Fibroblast of lung (primary cell): ENCODE data around the gene EPAS1. TPM values are rescaled to one million over a fixed set of nuclear protein-coding genes. Genes with fewer than 3 reads are reported as not detected.

ENCODE experiments used
- DNase-seq, 2 donors: peaks; one replicate each; pipeline versions ENCODE4 v3.0.0 to v3.0.0-alpha.2; 2010; ENCODE audit warnings: low read depth in 2 of 2
- H2AFZ ChIP-seq: 2 replicates; pipeline ENCODE4 v1.5.1; 2012; ENCODE audit warnings: low read length, control low read depth, inconsistent platforms
- H3K27ac ChIP-seq: 2 replicates; pipeline ENCODE4 v1.5.1; 2011; ENCODE audit warnings: low read length, control low read depth; ENCODE audit not compliant: insufficient read depth
- H3K27me3 ChIP-seq: 2 replicates; pipeline ENCODE4 v1.5.1; 2011; ENCODE audit warnings: mild to moderate bottlenecking, low read length; ENCODE audit not compliant: control insufficient read depth, insufficient read depth
- H3K36me3 ChIP-seq: 2 replicates; pipeline ENCODE4 v1.5.1; 2011; ENCODE audit warnings: low read length; ENCODE audit not compliant: control insufficient read depth, insufficient read depth
- H3K4me1 ChIP-seq: 2 replicates; pipeline ENCODE4 v1.5.1; 2011; ENCODE audit warnings: low read length; ENCODE audit not compliant: control insufficient read depth, insufficient read depth; ENCODE audit errors: extremely low read depth
- H3K4me2 ChIP-seq: 2 replicates; pipeline ENCODE4 v1.5.1; 2011; ENCODE audit warnings: low read length, control low read depth; ENCODE audit not compliant: insufficient read depth; ENCODE audit errors: extremely low read depth
- H3K4me3 ChIP-seq, 4 experiments: fragments of 200-600 bp in 1 of 4; sonication (generic) in 1 of 4; replicated peaks in 1 of 4; 2 replicates each; pipeline ENCODE4 v1.5.1; 2011 to 2016; ENCODE audit warnings: low read length in 4 of 4, low read depth in 3 of 4, mild to moderate bottlenecking in 3 of 4, control low read depth in 2 of 4, inconsistent platforms in 1 of 4, mixed read lengths in 1 of 4; ENCODE audit not compliant: insufficient read depth in 1 of 4; ENCODE audit errors: control extremely low read depth in 1 of 4
- H3K79me2 ChIP-seq: 2 replicates; pipeline ENCODE4 v1.5.1; 2012; ENCODE audit warnings: mild to moderate bottlenecking, low read length, inconsistent platforms; ENCODE audit not compliant: control insufficient read depth, insufficient read depth
- H3K9ac ChIP-seq: 2 replicates; pipeline ENCODE4 v1.5.1; 2011; ENCODE audit warnings: mild to moderate bottlenecking, low read length, control low read depth; ENCODE audit not compliant: insufficient read depth
- H3K9me3 ChIP-seq: 2 replicates; pipeline ENCODE4 v1.5.1; 2012; ENCODE audit warnings: low read depth, low read length; ENCODE audit not compliant: control insufficient read depth, insufficient read depth
- H4K20me1 ChIP-seq: 2 replicates; pipeline ENCODE4 v1.5.1; 2011; ENCODE audit warnings: low read length; ENCODE audit not compliant: control insufficient read depth, insufficient read depth; ENCODE audit errors: extremely low read depth
- EZH2 ChIP-seq: IDR thresholded peaks from 2 replicates; pipeline ENCODE4 v1.5.1; 2012; ENCODE audit warnings: low read length, control low read depth, mild to moderate bottlenecking; ENCODE audit errors: missing control alignments
- polyA plus RNA-seq, 2 donors: library from polyadenylated mRNA; depleted of rRNA in 1 of 2; stranded (reverse) in 1 of 2; unstranded in 1 of 2; fragments of >200 nt; gene quantifications; 2 replicates each; pipeline ENCODE4 v1.2.1, GENCODE V29; 2011 to 2012; ENCODE audit warnings: missing spikeins in 1 of 2
- total RNA-seq: library from RNA; depleted of rRNA; stranded (reverse); fragments of >200 nt; gene quantifications from 2 replicates; pipeline ENCODE4 v1.2.1, GENCODE V29; 2014
- TF ChIP-seq, protein P1 (sequence below), 2 donors: IDR thresholded peaks in 1 of 2; conservative IDR thresholded peaks in 1 of 2; 1 replicate in 1 of 2; 2 replicates in 1 of 2; pipeline ENCODE4 v1.5.1; 2011 to 2012; ENCODE audit warnings: low read length in 2 of 2, control low read depth in 1 of 2, inconsistent platforms in 1 of 2, low read depth in 1 of 2, mild to moderate bottlenecking in 1 of 2

The EPAS1 gene
- total and polyA plus RNA-seq, 2 donors (not counting 1 experiment from before 2014, with no cell fraction given), result 120 to 941 TPM

DNA sequence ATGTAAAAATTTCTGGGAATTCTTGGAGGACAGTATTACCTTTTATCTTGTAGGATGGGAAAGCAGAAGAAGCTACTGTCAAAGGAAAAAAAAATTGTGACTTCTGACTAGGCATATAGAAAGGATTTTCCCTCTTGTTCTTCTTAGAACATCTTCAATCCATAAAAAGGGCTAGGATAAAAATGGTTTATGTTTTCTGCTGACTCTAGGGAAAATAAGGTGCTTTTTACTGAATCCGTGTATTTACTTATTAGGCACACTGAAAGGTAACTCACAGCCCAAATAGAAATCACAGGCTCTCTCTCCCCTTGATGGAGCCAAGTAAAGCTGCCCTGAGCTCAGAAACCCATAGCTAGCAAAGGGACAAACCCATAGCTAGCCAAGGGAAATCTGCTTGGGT, 74.6 kb downstream of the EPAS1 start:
- no peak overlapping the region for H3K4me3 ChIP-seq
- TF ChIP-seq, protein P1, sequence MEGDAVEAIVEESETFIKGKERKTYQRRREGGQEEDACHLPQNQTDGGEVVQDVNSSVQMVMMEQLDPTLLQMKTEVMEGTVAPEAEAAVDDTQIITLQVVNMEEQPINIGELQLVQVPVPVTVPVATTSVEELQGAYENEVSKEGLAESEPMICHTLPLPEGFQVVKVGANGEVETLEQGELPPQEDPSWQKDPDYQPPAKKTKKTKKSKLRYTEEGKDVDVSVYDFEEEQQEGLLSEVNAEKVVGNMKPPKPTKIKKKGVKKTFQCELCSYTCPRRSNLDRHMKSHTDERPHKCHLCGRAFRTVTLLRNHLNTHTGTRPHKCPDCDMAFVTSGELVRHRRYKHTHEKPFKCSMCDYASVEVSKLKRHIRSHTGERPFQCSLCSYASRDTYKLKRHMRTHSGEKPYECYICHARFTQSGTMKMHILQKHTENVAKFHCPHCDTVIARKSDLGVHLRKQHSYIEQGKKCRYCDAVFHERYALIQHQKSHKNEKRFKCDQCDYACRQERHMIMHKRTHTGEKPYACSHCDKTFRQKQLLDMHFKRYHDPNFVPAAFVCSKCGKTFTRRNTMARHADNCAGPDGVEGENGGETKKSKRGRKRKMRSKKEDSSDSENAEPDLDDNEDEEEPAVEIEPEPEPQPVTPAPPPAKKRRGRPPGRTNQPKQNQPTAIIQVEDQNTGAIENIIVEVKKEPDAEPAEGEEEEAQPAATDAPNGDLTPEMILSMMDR (conservative IDR thresholded peaks at IDR 0.05 in 1 of 2, IDR thresholded peaks at IDR 0.05 in 1 of 2; ENCODE audit: low read depth in 1 of 2, low read length in 2 of 2), result no peak
- no peak for TF ChIP-seq EZH2
- no peak overlapping the region for H3K27ac ChIP-seq
- no peaks in the 10 kb centered on the region for H3K4me1 ChIP-seq
- H3K9me3 ChIP-seq, result no peaks in the 10 kb centered on the region
- no peak overlapping the region for H2AFZ ChIP-seq
- no peak for DNase-seq
- H3K79me2 ChIP-seq, result no peaks in the 10 kb centered on the region
- H3K36me3 ChIP-seq, result peaks cover 13% of the 10 kb centered on the region
- no peak overlapping the region for H3K4me2 ChIP-seq
- H3K9ac ChIP-seq, result no peak overlapping the region
- H4K20me1 ChIP-seq, result no peaks in the 10 kb centered on the region
- no peaks in the 10 kb centered on the region for H3K27me3 ChIP-seq

DNA sequence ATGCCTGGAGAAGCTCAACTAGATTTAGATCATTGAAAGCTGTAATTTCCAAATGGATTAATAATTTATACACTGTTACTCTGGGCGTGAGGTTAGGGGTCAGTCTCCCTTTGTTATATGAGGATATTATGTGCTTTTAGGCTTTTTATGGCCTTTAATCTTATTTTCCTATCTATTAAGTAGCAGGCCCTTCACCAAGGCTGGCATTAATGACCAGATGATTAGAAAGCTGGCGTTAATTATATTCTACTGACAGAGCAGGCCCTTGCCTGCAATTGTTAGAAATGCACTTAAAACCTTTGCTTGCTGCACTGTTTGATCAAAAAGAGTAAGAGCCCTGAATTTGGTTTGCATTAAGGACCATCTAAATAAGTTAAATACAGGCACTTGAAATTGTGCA, 75.3 kb downstream of the EPAS1 start:
- H3K4me2 ChIP-seq, result no peak overlapping the region
- no peak for DNase-seq
- no peaks in the 10 kb centered on the region for H3K79me2 ChIP-seq
- no peaks in the 10 kb centered on the region for H4K20me1 ChIP-seq
- no peak overlapping the region for H3K4me3 ChIP-seq
- no peak overlapping the region for H3K27ac ChIP-seq
- H3K9ac ChIP-seq, result no peak overlapping the region
- no peak overlapping the region for H2AFZ ChIP-seq
- peaks cover 12% of the 10 kb centered on the region for H3K36me3 ChIP-seq
- no peak for TF ChIP-seq EZH2
- TF ChIP-seq, protein P1 (conservative IDR thresholded peaks at IDR 0.05 in 1 of 2, IDR thresholded peaks at IDR 0.05 in 1 of 2; ENCODE audit: low read depth in 1 of 2, low read length in 2 of 2), result no peak
- H3K4me1 ChIP-seq, result no peaks in the 10 kb centered on the region
- no peaks in the 10 kb centered on the region for H3K27me3 ChIP-seq
- no peaks in the 10 kb centered on the region for H3K9me3 ChIP-seq

DNA sequence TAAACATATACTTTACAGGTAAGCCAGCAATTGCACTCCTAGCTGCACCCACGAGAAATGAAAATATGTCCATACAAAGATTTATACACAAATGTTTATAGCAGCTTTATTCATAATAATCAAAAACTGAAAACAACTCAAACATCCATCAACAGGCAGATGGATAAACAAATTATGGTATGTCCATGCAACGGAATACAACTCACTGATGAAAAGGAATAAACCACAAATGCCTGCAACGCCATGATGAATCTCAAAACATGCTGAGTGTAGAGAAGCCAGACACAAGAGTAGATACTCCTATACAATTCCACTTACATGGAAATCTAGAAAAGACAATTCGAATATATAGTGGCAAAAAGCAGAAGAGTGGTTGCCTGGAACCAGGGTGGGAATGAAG, 76.0 kb downstream of the EPAS1 start:
- H3K36me3 ChIP-seq, result peaks cover 12% of the 10 kb centered on the region
- H3K4me3 ChIP-seq, result no peak overlapping the region
- DNase-seq, result no peak
- H3K79me2 ChIP-seq, result no peaks in the 10 kb centered on the region
- H3K27me3 ChIP-seq, result no peaks in the 10 kb centered on the region
- no peaks in the 10 kb centered on the region for H3K4me1 ChIP-seq
- H3K9me3 ChIP-seq, result no peaks in the 10 kb centered on the region
- no peak overlapping the region for H2AFZ ChIP-seq
- no peak overlapping the region for H3K4me2 ChIP-seq
- H3K27ac ChIP-seq, result no peak overlapping the region
- no peak overlapping the region for H3K9ac ChIP-seq
- no peak for TF ChIP-seq EZH2
- TF ChIP-seq, protein P1 (conservative IDR thresholded peaks at IDR 0.05 in 1 of 2, IDR thresholded peaks at IDR 0.05 in 1 of 2; ENCODE audit: low read depth in 1 of 2, low read length in 2 of 2), result no peak
- no peaks in the 10 kb centered on the region for H4K20me1 ChIP-seq
